Stomach (tissue), 4 donors: ENCODE data around the gene CARD14.

Source experiments
- CTCF ChIP-seq, 7 experiments: fragments of 450-650 bp in 4 of 7; fragments of 200-600 bp in 3 of 7; sonication (generic) in 3 of 7; IDR thresholded peaks; one replicate each; pipeline ENCODE4 v1.5.1; 2016 to 2019; ENCODE audit warnings: antibody characterized with exemption in 7 of 7, control low read depth in 2 of 7, mild to moderate bottlenecking in 1 of 7
- EP300 ChIP-seq: sonication (generic); formaldehyde crosslinking; IDR thresholded peaks from one replicate; pipeline ENCODE4 v1.6.1; 2017; ENCODE audit warnings: antibody characterized with exemption
- POLR2A ChIP-seq, 4 donors: fragments of 450-650 bp; IDR thresholded peaks; one replicate each; pipeline ENCODE4 v1.6.1; 2016; ENCODE audit warnings: antibody characterized with exemption in 4 of 4, control low read depth in 2 of 4, mild to moderate bottlenecking in 1 of 4, moderate library complexity in 1 of 4
- POLR2AphosphoS5 ChIP-seq, 3 donors: sonication (generic); formaldehyde crosslinking; IDR thresholded peaks; one replicate each; pipeline ENCODE4 v1.6.1; 2016; ENCODE audit warnings: antibody characterized with exemption in 3 of 3

GRCh38 chr17:80222376-80223141 is 52.7 kb downstream of the CARD14 start:
- TF ChIP-seq CTCF (IDR thresholded peaks at IDR 0.05) = no peak
- TF ChIP-seq POLR2A (IDR thresholded peaks at IDR 0.05) = no peak
- no peak for TF ChIP-seq EP300
- no peak for TF ChIP-seq POLR2AphosphoS5 (IDR thresholded peaks at IDR 0.05)
